Stimulated activated CD8-positive, alpha-beta memory T cell treated with anti-CD3 and anti-CD28 coated beads, Interleukin-4, amount 100 ng/mL, for 48 hours (primary cell): ENCODE data around the gene CEP131.

Source experiments
- DNase-seq: peaks from one replicate; pipeline ENCODE4 v3.0.0-alpha.2; 2020

Gene CEP131

DNA sequence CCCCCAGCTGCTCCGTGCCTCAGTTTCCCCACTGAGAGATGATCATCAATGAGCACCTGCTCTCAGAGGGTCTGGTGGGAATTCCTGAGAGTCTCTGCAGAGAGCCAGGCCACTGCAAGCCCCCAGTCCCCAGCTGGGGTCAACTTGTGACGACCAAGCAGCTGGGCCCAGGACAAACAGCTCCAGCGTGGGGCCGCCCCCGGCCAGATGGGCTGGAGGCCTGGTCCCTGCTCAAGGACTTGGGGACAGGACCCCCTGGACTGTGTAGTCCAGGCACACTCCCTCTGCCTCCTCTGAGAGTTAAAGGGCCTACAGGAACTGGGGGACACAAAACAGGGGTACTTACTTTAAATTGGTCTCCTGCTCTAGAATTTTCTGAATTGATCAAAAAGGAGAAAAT is 40.2 kb downstream of the CEP131 start:
- DNase-seq: no peak

- no peak for DNase-seq
Observed at GRCh38 chr17:81181811-81182185, 41.0 kb downstream of the CEP131 start.

DNA sequence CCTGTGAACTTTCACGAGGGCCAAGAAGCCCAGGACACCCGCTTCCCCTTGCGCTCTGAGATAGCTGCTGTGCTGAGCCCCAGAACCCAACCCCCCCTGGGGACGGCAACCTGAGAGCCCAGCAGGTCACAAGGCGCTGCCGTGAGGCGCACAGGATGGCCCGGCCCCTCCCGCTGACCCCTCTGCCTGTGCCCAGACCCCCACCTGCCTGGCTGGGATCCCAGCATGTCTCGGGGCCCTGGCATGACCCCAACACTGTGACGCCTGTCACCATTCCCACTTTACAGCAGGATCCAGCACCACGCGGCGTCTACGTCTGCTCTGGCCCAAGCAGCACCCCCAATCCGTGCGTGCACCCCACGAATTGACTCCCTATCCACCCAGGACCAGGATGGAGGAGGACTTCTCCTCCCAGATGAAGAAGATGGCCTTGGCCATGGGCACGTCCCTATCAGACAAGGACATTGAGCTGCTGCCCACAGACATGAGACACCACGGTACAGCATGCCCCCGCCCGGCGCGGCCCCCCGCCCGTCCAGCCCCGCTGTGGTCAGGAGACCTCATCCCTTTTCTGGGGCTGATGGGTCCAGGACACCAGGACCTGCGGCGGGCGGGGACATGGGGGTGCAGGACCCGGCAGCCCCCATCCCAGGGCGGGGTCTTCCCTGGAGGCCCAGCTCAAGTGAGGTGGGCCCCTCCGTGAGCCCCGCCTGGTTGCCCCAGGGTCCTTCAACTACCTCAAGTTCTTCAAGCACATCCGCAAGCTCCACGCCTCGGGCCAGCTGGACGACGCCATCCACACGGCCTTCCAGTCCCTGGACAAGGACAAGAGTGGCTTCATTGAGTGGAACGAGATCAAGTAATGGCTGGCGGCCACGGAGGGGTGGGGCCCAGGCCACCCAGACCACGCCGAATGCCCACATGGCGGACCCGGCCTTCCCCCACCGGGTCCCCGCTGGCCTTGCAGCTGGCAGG is 41.6 kb downstream of the CEP131 start:
- no peak for DNase-seq

DNA sequence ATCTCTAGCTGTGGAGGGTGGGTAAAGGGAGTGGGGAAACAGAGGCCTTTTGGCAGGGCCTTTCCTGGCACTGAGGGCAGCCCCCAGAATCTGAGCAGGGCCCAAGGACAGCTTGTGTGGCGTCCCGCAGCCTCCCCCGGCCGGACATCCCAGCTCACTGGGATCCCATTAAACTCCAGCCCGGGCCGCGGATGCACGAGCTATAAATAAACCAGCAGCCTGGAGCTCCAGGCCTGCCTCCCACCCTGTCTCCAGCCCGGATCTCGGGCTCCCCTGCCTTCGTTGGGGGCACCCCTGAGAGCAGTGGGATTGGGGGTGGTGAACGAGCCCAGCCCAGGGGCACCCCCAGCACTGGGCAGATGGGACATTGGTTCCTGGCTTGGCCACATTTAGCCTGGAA is 42.9 kb downstream of the CEP131 start:
- DNase-seq: no peak

GRCh38 chr17:81179220-81179619 is 43.5 kb downstream of the CEP131 start:
- no peak for DNase-seq

- DNase-seq: no peak
Observed at GRCh38 chr17:81178136-81179091, 44.4 kb downstream of the CEP131 start.

- no peak for DNase-seq
Observed at GRCh38 chr17:81176666-81177065, 46.1 kb downstream of the CEP131 start.

- DNase-seq: no peak
Observed at GRCh38 chr17:81173762-81174155, 49.0 kb downstream of the CEP131 start.

- DNase-seq: no peak
Observed at GRCh38 chr17:81173052-81173761, 49.6 kb downstream of the CEP131 start.

- DNase-seq: no peak
Observed at GRCh38 chr17:81171941-81172340, 50.8 kb downstream of the CEP131 start.

DNA sequence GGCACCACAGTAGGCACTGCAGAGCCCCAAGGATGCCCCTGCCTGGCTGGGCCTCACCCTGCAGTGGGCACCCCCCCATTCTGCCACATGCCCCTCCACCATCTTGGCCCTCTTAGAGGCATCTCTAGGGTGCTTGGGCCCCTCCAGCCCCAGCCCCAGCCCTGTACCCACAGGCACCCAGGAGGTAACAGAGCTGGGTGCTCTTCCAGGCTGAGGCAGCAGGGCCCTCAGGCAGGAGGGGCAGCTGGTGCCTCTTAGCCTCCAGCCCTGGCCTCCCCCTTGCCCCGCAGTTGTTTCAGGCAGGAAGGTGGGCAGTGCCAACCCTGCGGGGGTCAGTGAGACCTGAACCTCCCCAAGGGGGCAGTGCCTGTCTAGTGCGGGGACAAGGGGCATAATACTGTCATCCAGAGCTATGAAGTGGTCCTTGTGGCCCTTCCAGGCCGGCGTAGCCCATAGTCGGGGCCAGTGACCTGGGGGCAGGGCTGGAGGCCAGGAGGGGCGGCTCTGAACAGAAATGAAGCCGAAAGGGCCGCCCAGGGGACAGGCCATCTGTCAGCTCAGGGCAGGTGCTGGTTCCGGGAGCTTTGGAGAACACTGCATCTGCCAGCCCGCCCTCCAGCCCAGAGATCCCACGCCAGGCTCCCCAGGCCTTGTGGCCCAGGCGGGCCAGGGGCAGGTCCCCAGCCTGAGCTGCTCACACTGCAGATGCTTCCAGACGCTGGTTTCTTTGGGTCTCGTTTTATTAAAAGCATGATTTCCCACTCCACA is 51.9 kb downstream of the CEP131 start:
- DNase-seq: no peak

- DNase-seq: no peak
Observed at GRCh38 chr17:81169870-81170309, 52.9 kb downstream of the CEP131 start.

DNA sequence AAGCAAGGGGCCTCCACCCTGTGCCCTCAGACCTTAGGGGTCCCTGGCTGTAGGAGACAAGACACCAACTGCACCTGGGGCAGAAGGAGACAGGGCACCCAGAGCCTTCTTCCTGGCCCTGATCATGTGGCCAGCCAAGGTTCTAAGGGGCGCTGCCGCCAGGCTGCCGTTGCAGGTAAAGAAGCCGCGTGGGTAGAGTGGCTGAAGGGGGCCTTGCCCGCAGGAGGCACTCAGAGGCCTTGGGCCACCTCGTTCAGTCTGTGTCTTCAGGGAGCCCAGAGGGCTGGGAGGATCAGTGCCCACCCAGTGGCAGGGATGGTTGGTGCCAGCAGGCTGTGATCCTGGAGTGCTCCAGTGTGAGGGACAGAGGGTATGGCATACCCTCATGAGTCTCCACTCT is 55.1 kb downstream of the CEP131 start:
- DNase-seq: no peak

GRCh38 chr17:81167194-81167524 is 55.6 kb downstream of the CEP131 start:
- no peak for DNase-seq

DNA sequence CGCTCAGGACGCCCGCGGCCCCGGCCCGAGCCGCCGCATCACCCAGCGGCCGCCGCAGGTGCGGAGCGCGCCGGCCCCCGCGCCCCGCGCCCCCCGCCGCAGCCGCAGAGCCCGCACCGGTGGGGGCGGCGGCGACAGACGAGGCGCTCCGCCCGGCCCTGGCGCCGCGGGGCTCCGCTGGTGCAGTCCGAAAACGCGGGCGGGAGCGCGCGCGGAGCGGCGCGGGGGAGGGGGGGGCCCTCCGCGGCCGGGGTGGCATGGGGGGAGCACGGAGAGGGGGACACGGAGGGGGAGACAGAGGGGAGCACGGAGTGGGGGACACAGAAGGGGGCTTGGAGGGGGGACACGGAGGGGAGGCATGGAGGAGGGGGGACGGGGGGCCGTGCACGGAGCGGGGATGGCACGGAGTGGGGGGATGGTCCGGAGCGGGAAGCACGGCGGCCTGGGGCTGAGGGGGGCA is 56.7 kb downstream of the CEP131 start, which contains the start of gene AATK:
Gene AATK, minus strand, starts transcription at position 189 of the 460 bp plus-strand sequence. CDS start 229 bp downstream, outside the sequence.
- DNase-seq: no peak

DNA sequence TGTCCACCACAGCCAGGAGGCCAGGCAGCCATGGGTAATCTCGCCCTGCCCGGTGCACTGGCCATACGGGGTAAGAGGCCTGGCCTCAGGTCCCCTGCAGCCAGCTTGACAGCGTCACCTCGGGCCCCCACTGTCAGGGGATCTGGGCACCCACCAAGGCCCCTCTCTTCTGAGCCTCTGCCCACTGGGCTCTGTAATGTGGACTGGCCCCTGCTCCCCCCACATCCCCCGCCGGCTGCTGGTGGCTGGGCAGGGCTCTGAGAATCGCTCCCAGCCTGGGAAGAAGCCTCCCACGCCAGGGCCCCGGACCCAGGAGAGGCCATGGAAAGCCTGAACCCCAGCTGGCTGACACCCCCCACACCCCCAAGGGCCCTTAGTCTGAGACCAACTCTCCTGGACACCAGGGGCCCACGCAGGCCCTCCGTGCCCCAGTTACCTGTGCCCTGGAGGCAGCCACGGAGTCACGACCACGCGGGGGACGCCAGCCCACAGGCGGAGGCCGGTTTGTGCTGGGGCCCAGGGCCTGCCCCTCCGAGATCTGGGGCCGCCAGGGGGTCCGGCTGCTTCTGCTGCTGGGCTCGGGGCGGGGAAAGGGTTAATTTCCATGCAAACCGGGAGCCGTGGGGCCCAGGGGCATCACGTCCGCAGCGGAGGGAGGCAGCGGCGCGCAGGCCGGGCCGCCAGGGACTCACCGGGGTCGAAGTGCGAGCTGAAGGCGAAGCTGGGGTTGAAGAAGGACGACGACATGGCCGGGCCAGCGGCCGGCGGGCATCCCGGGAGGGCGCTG is 57.3 kb downstream of the CEP131 start, which contains the start of gene PVALEF:
Gene PVALEF, plus strand, starts transcription at position 262 of the 787 bp plus-strand sequence. CDS start 15,720 bp downstream, outside the sequence.
- no peak for DNase-seq

GRCh38 chr17:81164371-81165245 is 58.2 kb downstream of the CEP131 start:
- DNase-seq: no peak

DNA sequence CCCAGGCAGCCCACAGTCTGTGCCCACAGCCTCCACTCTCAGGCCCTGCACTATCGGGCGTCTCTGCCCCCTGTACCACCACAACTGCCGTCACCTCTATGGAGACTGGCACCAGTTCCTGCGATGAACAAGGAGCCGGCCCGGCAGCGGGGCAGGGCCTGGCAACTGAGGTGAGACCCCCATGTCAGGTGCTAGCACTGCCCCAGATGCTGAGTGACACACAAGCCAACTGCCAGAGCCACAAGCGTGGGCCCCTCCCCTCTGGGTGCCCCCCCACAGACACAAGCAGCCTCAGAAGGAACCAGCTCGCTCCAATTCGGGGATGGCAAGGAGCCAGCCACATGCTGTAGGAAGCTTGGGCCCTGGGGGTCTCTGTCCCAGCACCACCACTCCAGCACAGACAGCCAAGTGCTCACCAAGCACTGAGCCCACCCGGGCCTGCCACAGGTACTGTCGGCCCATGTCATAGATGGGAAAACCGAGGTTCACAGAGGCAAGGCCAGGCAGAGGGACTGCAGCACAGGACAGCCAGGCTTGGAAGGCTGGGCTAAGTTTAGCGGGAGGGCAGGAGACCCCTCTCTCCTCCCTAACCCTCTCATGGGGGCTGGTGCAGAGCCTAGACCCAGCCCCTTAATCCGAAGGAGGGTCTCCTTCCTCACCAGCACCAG is 58.9 kb downstream of the CEP131 start:
- no peak for DNase-seq

- DNase-seq: no peak
Observed at GRCh38 chr17:81163051-81163695, 59.6 kb downstream of the CEP131 start.
